ENCODE results near the gene ACSL1.

Gene ACSL1

GRCh38 chr4:184747034-184747830, 78.5 kb downstream of the ACSL1 start:
- Histone ChIP-seq H2AFZ (ENCODE audit: low read depth, low read length, severe bottlenecking) (no peak overlapping the region), H3K4me3 (ENCODE audit: insufficient read depth, low read length, poor library complexity, severe bottlenecking) (no peak overlapping the region), H3K79me2 (ENCODE audit: insufficient read depth, low read length) (no peaks in the 10 kb centered on the region), H3K27me3 (ENCODE audit: low read length) (no peaks in the 10 kb centered on the region), H4K20me1 (ENCODE audit: low read depth, low read length) (no peaks in the 10 kb centered on the region), H3K4me2 (ENCODE audit: low read depth, low read length, poor library complexity, severe bottlenecking) (no peak overlapping the region), H3K36me3 (ENCODE audit: low read length) (no peaks in the 10 kb centered on the region), H3K9me2 (replicated peaks; ENCODE audit: insufficient read depth, low read length) (no peaks in the 10 kb centered on the region), H3K27ac (ENCODE audit: low read depth, low read length) (no peak overlapping the region), H3K9ac (ENCODE audit: low read length) (no peak overlapping the region), H3K9me3 (ENCODE audit: insufficient read depth, low read length) (no peaks in the 10 kb centered on the region), H3F3A (ENCODE audit: insufficient read depth) (no peaks in the 10 kb centered on the region)
- TF ChIP-seq EZH2phosphoT487 (conservative IDR thresholded peaks at IDR 0.05; ENCODE audit: low read length), result no peak
- no peak for TF ChIP-seq CTCF (IDR thresholded peaks at IDR 0.05; ENCODE audit: insufficient read depth, low read length, poor library complexity, severe bottlenecking)

GRCh38 chr4:184745831-184746795, 79.7 kb downstream of the ACSL1 start:
- H3K9me3 ChIP-seq (ENCODE audit: insufficient read depth, low read length), result no peaks in the 10 kb centered on the region
- H3F3A ChIP-seq (ENCODE audit: insufficient read depth), result no peaks in the 10 kb centered on the region
- no peak overlapping the region for H3K4me3 ChIP-seq (ENCODE audit: insufficient read depth, low read length, poor library complexity, severe bottlenecking)
- no peaks in the 10 kb centered on the region for H3K27me3 ChIP-seq (ENCODE audit: low read length)
- no peaks in the 10 kb centered on the region for H3K79me2 ChIP-seq (ENCODE audit: insufficient read depth, low read length)
- H3K9me2 ChIP-seq (replicated peaks; ENCODE audit: insufficient read depth, low read length), result no peaks in the 10 kb centered on the region
- H3K4me2 ChIP-seq (ENCODE audit: low read depth, low read length, poor library complexity, severe bottlenecking), result no peak overlapping the region
- no peak overlapping the region for H3K27ac ChIP-seq (ENCODE audit: low read depth, low read length)
- H3K36me3 ChIP-seq (ENCODE audit: low read length), result no peaks in the 10 kb centered on the region
- no peak overlapping the region for H2AFZ ChIP-seq (ENCODE audit: low read depth, low read length, severe bottlenecking)
- H4K20me1 ChIP-seq (ENCODE audit: low read depth, low read length), result no peaks in the 10 kb centered on the region
- no peak overlapping the region for H3K9ac ChIP-seq (ENCODE audit: low read length)
- TF ChIP-seq EZH2phosphoT487 (conservative IDR thresholded peaks at IDR 0.05; ENCODE audit: low read length) (no peak), CTCF (IDR thresholded peaks at IDR 0.05; ENCODE audit: insufficient read depth, low read length, poor library complexity, severe bottlenecking) (peak; percentile 70)

GRCh38 chr4:184744236-184744635, 81.5 kb downstream of the ACSL1 start:
- Histone ChIP-seq H3K9me3 (ENCODE audit: insufficient read depth, low read length) (no peaks in the 10 kb centered on the region), H3K9me2 (replicated peaks; ENCODE audit: insufficient read depth, low read length) (no peaks in the 10 kb centered on the region), H2AFZ (ENCODE audit: low read depth, low read length, severe bottlenecking) (no peak overlapping the region), H3K36me3 (ENCODE audit: low read length) (no peaks in the 10 kb centered on the region), H3K79me2 (ENCODE audit: insufficient read depth, low read length) (no peaks in the 10 kb centered on the region), H3K27ac (ENCODE audit: low read depth, low read length) (no peak overlapping the region), H3K4me2 (ENCODE audit: low read depth, low read length, poor library complexity, severe bottlenecking) (no peak overlapping the region), H3F3A (ENCODE audit: insufficient read depth) (no peaks in the 10 kb centered on the region), H3K4me3 (ENCODE audit: insufficient read depth, low read length, poor library complexity, severe bottlenecking) (no peak overlapping the region), H3K27me3 (ENCODE audit: low read length) (no peaks in the 10 kb centered on the region), H4K20me1 (ENCODE audit: low read depth, low read length) (no peaks in the 10 kb centered on the region), H3K9ac (ENCODE audit: low read length) (no peak overlapping the region)
- TF ChIP-seq EZH2phosphoT487 (conservative IDR thresholded peaks at IDR 0.05; ENCODE audit: low read length) (no peak), CTCF (IDR thresholded peaks at IDR 0.05; ENCODE audit: insufficient read depth, low read length, poor library complexity, severe bottlenecking) (no peak)

Data from SU-DHL-6 (cell line).